ENCODE measurements around the gene DCAKD. TPM values are rescaled to one million over a fixed set of nuclear protein-coding genes. Genes with fewer than 3 reads are reported as not detected.

The DCAKD gene
- total and polyA plus RNA-seq, 12 donors, result 34.9 to 115 (median 62.9) TPM

GRCh38 chr17:45005700-45006099 lies 45.7 kb downstream of the DCAKD start:
- no peaks in the 10 kb centered on the region for H3K9me3 ChIP-seq (replicated peaks in 1 of 3)
- H3K4me3 ChIP-seq, result no peak overlapping the region
- no peaks in the 10 kb centered on the region for H3K4me1 ChIP-seq (replicated peaks in 1 of 2)
- no peak for DNase-seq
- H3K36me3 ChIP-seq (replicated peaks in 1 of 2), result no peaks in the 10 kb centered on the region
- no peak for TF ChIP-seq POLR2A (IDR thresholded peaks at IDR 0.05)
- TF ChIP-seq CTCF (IDR thresholded peaks at IDR 0.05), result no peak
- intact Hi-C loops (cut with DNase I), result no loop called here
- WGBS, 4 donors, result 75 to 97% (median 88%) methylated on average over 2 of the region's 2 CpGs
- H3K27me3 ChIP-seq, result no peaks in the 10 kb centered on the region
- no peak overlapping the region for H3K27ac ChIP-seq

- H3K27ac ChIP-seq, result no peak overlapping the region
- 86 to 91% (median 90%) methylated on average over 3 of the region's 3 CpGs for WGBS, 4 donors
- H3K27me3 ChIP-seq, result no peaks in the 10 kb centered on the region
- H3K4me3 ChIP-seq, result no peak overlapping the region
- intact Hi-C loops (cut with DNase I), result no loop called here
- H3K4me1 ChIP-seq (replicated peaks in 1 of 2), result no peaks in the 10 kb centered on the region
- no peaks in the 10 kb centered on the region for H3K36me3 ChIP-seq (replicated peaks in 1 of 2)
- no peak for TF ChIP-seq CTCF (IDR thresholded peaks at IDR 0.05)
- no peak for TF ChIP-seq POLR2A (IDR thresholded peaks at IDR 0.05)
- DNase-seq, result no peak
- H3K9me3 ChIP-seq (replicated peaks in 1 of 3), result no peaks in the 10 kb centered on the region
Measured at GRCh38 chr17:45004388-45004787, 47.0 kb downstream of the DCAKD start.

DNA sequence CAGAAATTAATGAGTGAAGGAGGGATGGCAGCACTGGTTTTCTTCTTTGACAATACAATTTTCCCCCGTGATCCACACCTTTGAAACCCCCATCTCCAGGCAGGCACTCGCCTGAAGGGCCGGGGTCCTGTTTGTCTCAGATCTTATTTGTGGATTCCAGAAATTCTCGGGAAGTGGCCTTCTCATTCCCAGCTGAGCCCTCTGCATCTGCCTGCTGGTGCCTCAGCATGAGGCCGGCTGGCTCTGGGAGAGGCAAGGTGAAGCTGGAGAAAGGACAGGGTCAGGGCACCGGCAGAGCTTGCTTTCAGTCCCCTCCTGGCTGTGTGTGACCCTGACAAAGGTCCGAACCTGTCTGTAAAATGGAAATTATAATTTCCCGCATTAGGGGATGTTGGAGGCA lies 47.6 kb downstream of the DCAKD start:
- Histone ChIP-seq H3K36me3 (replicated peaks in 1 of 2) (no peaks in the 10 kb centered on the region), H3K27ac (no peak overlapping the region), H3K4me1 (replicated peaks in 1 of 2) (no peaks in the 10 kb centered on the region), H3K27me3 (no peaks in the 10 kb centered on the region), H3K9me3 (replicated peaks in 1 of 3) (no peaks in the 10 kb centered on the region), H3K4me3 (no peak overlapping the region)
- intact Hi-C loops (cut with DNase I), result no loop called here
- 62 to 81% (median 69%) methylated on average over 4 to 8 of the region's 8 CpGs for WGBS, 4 donors
- no peak for DNase-seq
- no peak for TF ChIP-seq POLR2A (IDR thresholded peaks at IDR 0.05)
- TF ChIP-seq CTCF (IDR thresholded peaks at IDR 0.05), result no peak

GRCh38 chr17:45001310-45001709 lies 50.1 kb downstream of the DCAKD start:
- Histone ChIP-seq H3K27ac (no peak overlapping the region), H3K36me3 (replicated peaks in 1 of 2) (no peaks in the 10 kb centered on the region), H3K4me3 (no peak overlapping the region), H3K9me3 (replicated peaks in 1 of 3) (no peaks in the 10 kb centered on the region), H3K4me1 (replicated peaks in 1 of 2) (no peaks in the 10 kb centered on the region), H3K27me3 (no peaks in the 10 kb centered on the region)
- no peak for TF ChIP-seq CTCF (IDR thresholded peaks at IDR 0.05)
- no peak for TF ChIP-seq POLR2A (IDR thresholded peaks at IDR 0.05)
- 59 to 87% (median 78%) methylated on average over 3 of the region's 3 CpGs for WGBS, 4 donors
- DNase-seq, result no peak
- intact Hi-C loops (cut with DNase I), result no loop called here

All from adrenal gland (tissue), 12 donors.